Mesenchymal stem cell (in vitro differentiated cells and primary cell): Measurements from ENCODE around the gene TUBA3E.
"Not testable (repeated sequence)": the region's sequence is repeated elsewhere in the genome, so short reads cannot be mapped to it uniquely, and the experiment has no call there.

ENCODE experiments used
- DNase-seq: peaks from one replicate; pipeline ENCODE4 v3.0.0-alpha.2; 2013
- H2AFZ ChIP-seq: one replicate; pipeline ENCODE4 v1.6.1; 2013; ENCODE audit warnings: low read depth, mild to moderate bottlenecking, control low read depth, inconsistent platforms, low read length, moderate library complexity
- H2AK5ac ChIP-seq: 2 replicates; pipeline ENCODE4 v1.6.1; 2013; ENCODE audit warnings: low read length, moderate library complexity, mild to moderate bottlenecking, inconsistent platforms; ENCODE audit not compliant: severe bottlenecking
- H2BK120ac ChIP-seq: one replicate; pipeline ENCODE4 v1.6.1; 2013; ENCODE audit warnings: low read depth, mild to moderate bottlenecking, inconsistent platforms, low read length, moderate library complexity
- H2BK12ac ChIP-seq, 2 experiments: one replicate each; pipeline ENCODE4 v1.6.1; 2013; ENCODE audit warnings: inconsistent platforms in 2 of 2, low read length in 2 of 2, mild to moderate bottlenecking in 2 of 2, moderate library complexity in 2 of 2, control low read depth in 1 of 2
- H2BK15ac ChIP-seq: one replicate; pipeline ENCODE4 v1.6.1; 2013; ENCODE audit warnings: mild to moderate bottlenecking, low read depth, inconsistent platforms; ENCODE audit not compliant: poor library complexity, severe bottlenecking
- H2BK5ac ChIP-seq: 2 replicates; pipeline ENCODE4 v1.6.1; 2013; ENCODE audit warnings: low read depth, mild to moderate bottlenecking, low read length, control low read depth, inconsistent platforms; ENCODE audit not compliant: poor library complexity, severe bottlenecking
- H3K14ac ChIP-seq, 2 experiments: one replicate each; pipeline ENCODE4 v1.6.1; 2013; ENCODE audit warnings: inconsistent platforms in 2 of 2, low read length in 2 of 2, control low read depth in 1 of 2, mild to moderate bottlenecking in 1 of 2, moderate library complexity in 1 of 2
- H3K18ac ChIP-seq, 2 experiments: one replicate each; pipeline ENCODE4 v1.6.1; 2013; ENCODE audit warnings: inconsistent platforms in 2 of 2, low read length in 2 of 2, control low read depth in 1 of 2, low read depth in 1 of 2, mild to moderate bottlenecking in 1 of 2
- H3K23ac ChIP-seq, 2 experiments: one replicate each; pipeline ENCODE4 v1.6.1; 2013; ENCODE audit warnings: inconsistent platforms in 2 of 2, low read length in 2 of 2, mild to moderate bottlenecking in 2 of 2, moderate library complexity in 2 of 2, control low read depth in 1 of 2
- H3K27ac ChIP-seq: 2 replicates; pipeline ENCODE4 v1.5.1; 2013; ENCODE audit warnings: mild to moderate bottlenecking, moderate library complexity, low read length, control low read depth, inconsistent platforms; ENCODE audit not compliant: poor library complexity, severe bottlenecking
- H3K27me3 ChIP-seq, 2 experiments: 2 replicates each; pipeline versions ENCODE4 v1.6.1 to v1.7.0; 2013; ENCODE audit warnings: low read length in 2 of 2, mild to moderate bottlenecking in 2 of 2, moderate library complexity in 2 of 2, control low read depth in 1 of 2, inconsistent platforms in 1 of 2; ENCODE audit not compliant: control insufficient read depth in 1 of 2, insufficient read depth in 1 of 2
- H3K36me3 ChIP-seq, 2 experiments: 2 replicates each; pipeline versions ENCODE4 v1.6.1 to v1.7.0; 2013; ENCODE audit warnings: low read length in 2 of 2, control low read depth in 1 of 2, inconsistent platforms in 1 of 2, low read depth in 1 of 2, mild to moderate bottlenecking in 1 of 2; ENCODE audit not compliant: insufficient read depth in 2 of 2, control insufficient read depth in 1 of 2
- H3K4ac ChIP-seq, 2 experiments: one replicate each; pipeline ENCODE4 v1.6.1; 2013; ENCODE audit warnings: inconsistent platforms in 2 of 2, low read length in 2 of 2, mild to moderate bottlenecking in 2 of 2, moderate library complexity in 2 of 2, control low read depth in 1 of 2, low read depth in 1 of 2
- H3K4me1 ChIP-seq: 2 replicates; pipeline ENCODE4 v1.6.1; 2013; ENCODE audit warnings: low read depth, low read length, control low read depth; ENCODE audit not compliant: control insufficient read depth, insufficient read depth
- H3K4me2 ChIP-seq: 2 replicates; pipeline ENCODE4 v1.6.1; 2013; ENCODE audit warnings: low read length, mild to moderate bottlenecking, inconsistent platforms; ENCODE audit not compliant: poor library complexity, severe bottlenecking
- H3K4me3 ChIP-seq, 2 experiments: 2 replicates each; pipeline versions ENCODE4 v1.5.1 to v1.7.0; 2013; ENCODE audit warnings: low read length in 2 of 2, mild to moderate bottlenecking in 2 of 2, control low read depth in 1 of 2, low read depth in 1 of 2; ENCODE audit not compliant: insufficient read depth in 1 of 2
- H3K79me1 ChIP-seq: replicated peaks from 2 replicates; pipeline ENCODE4 v1.6.1; 2013; ENCODE audit warnings: mild to moderate bottlenecking, control low read depth, low read length, inconsistent platforms; ENCODE audit not compliant: poor library complexity, severe bottlenecking
- H3K9ac ChIP-seq: 2 replicates; pipeline ENCODE4 v1.7.0; 2013; ENCODE audit warnings: mild to moderate bottlenecking, low read length, moderate library complexity
- H3K9me3 ChIP-seq: 2 replicates; pipeline ENCODE4 v1.7.0; 2013; ENCODE audit warnings: mild to moderate bottlenecking, low read length; ENCODE audit not compliant: control insufficient read depth
- H4K8ac ChIP-seq: one replicate; pipeline ENCODE4 v1.6.1; 2013; ENCODE audit warnings: inconsistent platforms, mild to moderate bottlenecking, low read length, moderate library complexity
- H4K91ac ChIP-seq: one replicate; pipeline ENCODE4 v1.6.1; 2013; ENCODE audit warnings: mild to moderate bottlenecking, low read length, inconsistent platforms
- WGBS: methylation state at CpG from one replicate; pipeline ENCODE4 v1.1.7; 2013; ENCODE audit warnings: mixed read lengths; 5-methylcytosine and 5-hydroxymethylcytosine counted together

TUBA3E gene

GRCh38 chr2:130160838-130161705 lies 37.2 kb downstream of the TUBA3E start:
- H4K8ac ChIP-seq, H2AK5ac ChIP-seq, H3K27me3 ChIP-seq, H3K9me3 ChIP-seq, H3K4ac ChIP-seq, H2AFZ ChIP-seq, H2BK5ac ChIP-seq, H2BK12ac ChIP-seq, H3K4me3 ChIP-seq, H4K91ac ChIP-seq, H3K23ac ChIP-seq, H3K14ac ChIP-seq, H3K9ac ChIP-seq, H2BK15ac ChIP-seq, H3K4me2 ChIP-seq, H3K27ac ChIP-seq, H2BK120ac ChIP-seq, H3K18ac ChIP-seq: not testable (repeated sequence)
- DNase-seq, result peak; percentile 63
- peaks cover 34 to 79% of the 10 kb centered on the region in 2 experiments for H3K36me3 ChIP-seq
- H3K79me1 ChIP-seq, result peaks cover 22% of the 10 kb centered on the region
- peaks cover 12% of the 10 kb centered on the region for H3K4me1 ChIP-seq
- 56% methylated on average over 22 of the region's 25 CpGs for WGBS

- Histone ChIP-seq H3K4ac (no peak overlapping the region), H3K27me3 (no peaks in the 10 kb centered on the region), H2AFZ (no peak overlapping the region), H3K9me3 (no peaks in the 10 kb centered on the region), H2BK5ac (no peak overlapping the region), H3K79me1 (peaks cover 18% of the 10 kb centered on the region), H2AK5ac (no peak overlapping the region), H4K8ac (no peak overlapping the region), H3K4me1 (peaks cover 14% of the 10 kb centered on the region), H2BK12ac (no peak overlapping the region), H2BK15ac (peak overlapping the region; percentile 48), H3K36me3 (peaks cover 27 to 80% of the 10 kb centered on the region in 2 experiments), H3K14ac (no peak overlapping the region), H3K4me3 (no peak overlapping the region), H2BK120ac (no peak overlapping the region), H3K18ac (no peak overlapping the region), H3K23ac (no peak overlapping the region), H4K91ac (no peak overlapping the region), H3K27ac (no peak overlapping the region), H3K9ac (no peak overlapping the region), H3K4me2 (no peak overlapping the region)
- over 99% methylated on average over 6 of the region's 6 CpGs for WGBS
- no peak for DNase-seq
Observed at GRCh38 chr2:130160131-130160530, 38.1 kb downstream of the TUBA3E start.

- not testable (repeated sequence) for H3K27me3 ChIP-seq, H3K23ac ChIP-seq, H3K18ac ChIP-seq, H2BK12ac ChIP-seq, H3K27ac ChIP-seq, H3K4ac ChIP-seq, H3K9me3 ChIP-seq, H4K8ac ChIP-seq, H2BK5ac ChIP-seq, H2BK120ac ChIP-seq, H3K9ac ChIP-seq, H4K91ac ChIP-seq, H2BK15ac ChIP-seq, H3K14ac ChIP-seq, DNase-seq, H2AFZ ChIP-seq, H3K4me3 ChIP-seq, H3K4me2 ChIP-seq, H2AK5ac ChIP-seq
- WGBS, result 96% methylated on average over 3 of the region's 4 CpGs
- Histone ChIP-seq H3K79me1 (peaks cover 21% of the 10 kb centered on the region), H3K4me1 (peaks cover 14% of the 10 kb centered on the region), H3K36me3 (peaks cover 23 to 83% of the 10 kb centered on the region in 2 experiments)
Observed at GRCh38 chr2:130159376-130159775, 38.9 kb downstream of the TUBA3E start.

- no peak overlapping the region for H3K18ac ChIP-seq
- no peak overlapping the region for H2AK5ac ChIP-seq
- peaks cover 14% of the 10 kb centered on the region for H3K4me1 ChIP-seq
- peaks cover 20 to 83% of the 10 kb centered on the region in 2 experiments for H3K36me3 ChIP-seq
- no peaks in the 10 kb centered on the region for H3K27me3 ChIP-seq
- H2BK120ac ChIP-seq, result no peak overlapping the region
- H4K91ac ChIP-seq, result no peak overlapping the region
- H2BK15ac ChIP-seq, result no peak overlapping the region
- H2AFZ ChIP-seq, result no peak overlapping the region
- no peak overlapping the region for H3K4me3 ChIP-seq
- no peak overlapping the region for H3K14ac ChIP-seq
- no peak overlapping the region for H2BK12ac ChIP-seq
- H3K4ac ChIP-seq, result no peak overlapping the region
- no peak overlapping the region for H4K8ac ChIP-seq
- H3K9me3 ChIP-seq, result no peaks in the 10 kb centered on the region
- no peak overlapping the region for H3K9ac ChIP-seq
- H3K4me2 ChIP-seq, result no peak overlapping the region
- WGBS, result 78% methylated on average over 5 of the region's 9 CpGs
- H3K27ac ChIP-seq, result no peak overlapping the region
- no peak overlapping the region for H2BK5ac ChIP-seq
- H3K23ac ChIP-seq, result no peak overlapping the region
- H3K79me1 ChIP-seq, result peaks cover 18% of the 10 kb centered on the region
- DNase-seq, result no peak
Observed at GRCh38 chr2:130158631-130159030, 39.6 kb downstream of the TUBA3E start.
